OCI-M2 (cell line): ENCODE measurements around the gene CACNG3.

ENCODE experiments used
- DNase-seq: peaks from one replicate; lab custom pipeline; 2025; ENCODE audit not compliant: unreplicated experiment; lab: John Stamatoyannopoulos, UW

CACNG3 gene

DNA sequence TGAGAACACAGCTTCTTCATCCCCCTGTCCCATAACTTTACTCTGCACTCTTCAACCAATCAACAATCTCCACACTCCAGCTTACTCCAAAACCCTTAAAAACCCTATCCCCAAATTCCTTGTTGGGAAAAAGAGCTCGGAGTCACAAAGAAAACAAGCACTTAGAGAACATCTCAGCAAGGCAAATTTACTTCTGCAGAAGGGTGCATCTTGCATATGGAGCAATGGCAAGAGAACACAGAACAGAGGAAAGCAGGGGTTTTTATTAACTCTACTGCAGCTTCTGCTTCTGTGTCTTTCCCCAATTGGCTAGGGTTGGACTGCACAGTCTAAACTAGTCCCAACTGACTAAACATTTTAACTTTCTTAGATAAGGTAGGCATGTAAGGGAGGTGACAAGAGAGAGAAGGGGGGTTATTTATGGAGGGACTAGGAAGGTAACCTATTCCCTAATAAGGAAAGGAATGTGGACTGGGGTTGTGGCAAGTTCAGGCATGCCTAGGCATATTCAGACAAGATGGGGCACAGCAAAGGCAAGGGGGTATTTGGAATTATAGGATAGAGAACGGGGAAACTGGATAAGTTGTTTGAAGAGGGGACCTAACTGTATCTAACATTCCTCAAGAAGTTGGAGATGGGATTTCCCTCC, 125.5 kb downstream of the CACNG3 start:
- no peak for DNase-seq

DNA sequence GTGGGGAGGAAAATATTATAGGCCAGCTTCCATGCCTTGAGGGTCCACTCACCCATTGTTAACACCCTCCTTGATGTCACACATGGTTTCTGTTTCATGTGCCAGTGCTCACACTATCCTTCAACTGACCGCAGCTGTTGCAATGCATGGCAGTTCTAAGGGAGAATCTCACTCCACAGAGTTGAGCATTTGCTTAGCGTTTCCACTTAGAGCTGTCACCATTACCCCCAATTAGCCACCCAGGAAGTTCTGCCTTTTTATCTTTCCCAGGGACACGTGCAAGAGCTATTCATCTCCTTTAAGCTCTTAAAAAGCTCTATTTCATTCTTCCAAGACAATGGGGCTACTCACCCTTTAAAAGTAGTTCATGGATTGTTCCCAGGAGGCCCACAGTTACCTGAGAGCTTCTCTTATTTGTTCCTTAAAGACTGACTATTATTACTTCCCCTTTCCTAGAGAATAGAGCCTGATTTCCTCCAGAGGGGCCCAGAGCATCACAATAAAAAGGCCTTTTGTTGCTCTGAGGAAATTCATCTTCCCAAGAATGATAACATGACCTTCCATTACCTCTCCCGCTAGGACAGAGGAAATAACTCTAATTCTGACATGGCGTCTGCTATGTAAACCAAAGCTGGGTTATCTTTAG, 126.8 kb downstream of the CACNG3 start:
- no peak for DNase-seq

GRCh38 chr16:24394341-24394740, 138.2 kb downstream of the CACNG3 start:
- DNase-seq, result no peak

- DNase-seq, result no peak
Measured at GRCh38 chr16:24396350-24397271, 140.5 kb downstream of the CACNG3 start.

- DNase-seq, result no peak
Measured at GRCh38 chr16:24409045-24409444, 152.9 kb downstream of the CACNG3 start.
